ENCODE data around the gene LACTBL1.
A peak's percentile ranks its signal among the peaks of the same experiment; 100 is the strongest.
"Not testable (repeated sequence)": the region's sequence is repeated elsewhere in the genome, so short reads cannot be mapped to it uniquely, and the experiment has no call there.

Gene LACTBL1

GRCh38 chr1:22976461-22977243, 4.0 kb upstream of the LACTBL1 start:
- peak; percentile 43 for DNase-seq (ENCODE audit: low spot score)

DNA sequence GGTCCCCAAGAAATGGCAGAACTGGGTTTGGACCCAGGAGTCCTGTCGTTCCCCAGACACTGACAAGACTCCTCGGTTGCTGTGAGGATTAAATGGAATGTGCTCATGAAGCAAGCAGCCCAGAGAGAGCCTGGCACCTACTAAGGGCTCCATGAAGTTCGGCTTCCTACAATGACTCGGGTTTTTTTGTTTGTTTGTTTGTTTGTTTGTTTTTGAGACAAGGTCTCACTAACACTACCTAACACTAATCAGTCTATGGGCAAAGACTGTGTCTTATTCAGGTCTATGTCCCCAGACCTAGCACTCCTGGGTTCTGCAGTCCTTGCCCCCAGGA, 3.4 kb upstream of the LACTBL1 start:
- DNase-seq (ENCODE audit: low spot score): no peak

DNA sequence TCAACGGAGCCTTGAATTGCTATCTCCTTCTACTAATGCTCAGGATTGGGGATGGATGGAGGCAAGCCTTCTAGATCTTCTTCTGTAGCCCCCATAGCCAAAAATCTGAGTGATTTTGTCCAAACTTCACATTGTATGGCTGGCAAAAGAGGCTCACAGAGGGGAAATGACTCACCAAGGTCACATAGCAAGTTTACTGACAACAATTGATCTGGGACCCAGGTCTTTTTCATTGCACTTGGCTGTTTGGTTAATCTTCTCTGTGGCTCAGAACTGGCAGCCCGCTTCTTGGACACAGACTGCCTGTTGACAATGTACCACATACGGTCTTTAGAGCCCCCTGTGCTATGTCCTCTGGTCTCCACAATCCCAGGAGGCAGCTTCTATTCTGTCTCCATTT, 3.0 kb upstream of the LACTBL1 start:
- DNase-seq (ENCODE audit: low spot score): no peak

- no peak for DNase-seq (ENCODE audit: low spot score)
Measured at GRCh38 chr1:22971611-22972405, 858 bp downstream of the LACTBL1 start.

DNA sequence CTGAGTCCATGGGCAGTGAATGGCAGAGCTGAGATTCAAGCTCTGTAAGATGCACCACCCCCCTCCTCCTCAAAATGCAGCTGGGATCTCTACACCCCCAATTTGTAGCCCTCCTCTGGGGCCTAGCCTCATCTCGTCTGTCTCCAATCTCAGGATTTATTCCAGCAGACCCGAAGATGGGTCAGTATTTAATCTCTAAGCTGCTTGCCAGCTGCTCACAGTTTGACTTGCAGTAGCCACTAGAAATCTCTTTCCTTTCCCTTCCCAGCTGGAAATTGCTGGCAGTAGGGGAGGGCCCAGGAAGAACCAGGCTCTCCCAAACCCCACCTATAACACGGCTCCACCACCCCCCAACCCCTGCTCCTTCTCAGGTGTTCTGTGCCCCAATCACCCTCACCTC, 1.5 kb downstream of the LACTBL1 start:
- DNase-seq (ENCODE audit: low spot score): no peak

- DNase-seq (ENCODE audit: low spot score): no peak
Measured at GRCh38 chr1:22970096-22970495, 2.6 kb downstream of the LACTBL1 start.

GRCh38 chr1:22969304-22969709, 3.4 kb downstream of the LACTBL1 start:
- no peak for DNase-seq (ENCODE audit: low spot score)

DNA sequence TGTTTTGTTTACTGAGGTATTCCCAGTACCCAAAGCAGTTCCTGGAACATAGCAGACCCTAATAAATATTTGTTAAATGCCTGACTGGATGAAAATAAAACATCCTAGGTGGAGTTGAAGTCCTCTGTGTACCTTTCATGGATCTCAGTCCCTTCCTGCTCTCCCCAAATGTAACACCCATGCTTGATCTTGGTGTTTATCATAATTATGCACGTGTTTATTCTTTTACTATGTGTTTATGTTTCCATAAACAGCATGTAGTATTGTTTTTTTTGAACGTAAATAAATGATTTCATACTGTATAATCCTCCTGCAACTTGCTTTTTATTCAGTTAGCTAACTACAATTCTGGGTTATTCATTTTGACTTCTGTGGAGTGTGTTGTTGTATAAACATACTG, 4.8 kb downstream of the LACTBL1 start:
- no peak for DNase-seq (ENCODE audit: low spot score)

GRCh38 chr1:22966309-22966708, 6.4 kb downstream of the LACTBL1 start:
- no peak for DNase-seq (ENCODE audit: low spot score)

- no peak for DNase-seq (ENCODE audit: low spot score)
Measured at GRCh38 chr1:22963044-22963677, 9.5 kb downstream of the LACTBL1 start.

DNA sequence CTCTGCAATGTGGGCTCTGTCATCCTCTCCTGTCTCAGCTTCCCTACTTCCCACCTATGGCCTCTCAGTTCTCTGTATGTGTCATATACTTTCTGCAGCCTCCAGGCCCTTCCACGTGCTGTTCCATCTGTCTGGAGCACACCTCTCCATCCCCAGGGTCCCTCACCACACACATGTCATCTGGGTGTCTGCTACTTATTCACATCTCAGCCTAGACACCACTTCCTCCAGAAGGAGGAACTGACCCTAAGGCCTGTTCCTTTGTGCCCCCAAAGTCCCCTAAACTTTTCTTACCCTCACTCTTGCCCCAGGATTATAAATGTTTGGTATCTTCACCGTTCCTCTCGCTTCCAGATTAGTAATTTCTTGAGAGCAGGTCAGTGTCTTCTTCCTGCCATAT, 10.1 kb downstream of the LACTBL1 start:
- DNase-seq (ENCODE audit: low spot score): no peak

GRCh38 chr1:22959545-22960360, 12.9 kb downstream of the LACTBL1 start:
- DNase-seq (ENCODE audit: low spot score): no peak

- DNase-seq (ENCODE audit: low spot score): no peak
Measured at GRCh38 chr1:22958556-22958955, 14.1 kb downstream of the LACTBL1 start.

DNA sequence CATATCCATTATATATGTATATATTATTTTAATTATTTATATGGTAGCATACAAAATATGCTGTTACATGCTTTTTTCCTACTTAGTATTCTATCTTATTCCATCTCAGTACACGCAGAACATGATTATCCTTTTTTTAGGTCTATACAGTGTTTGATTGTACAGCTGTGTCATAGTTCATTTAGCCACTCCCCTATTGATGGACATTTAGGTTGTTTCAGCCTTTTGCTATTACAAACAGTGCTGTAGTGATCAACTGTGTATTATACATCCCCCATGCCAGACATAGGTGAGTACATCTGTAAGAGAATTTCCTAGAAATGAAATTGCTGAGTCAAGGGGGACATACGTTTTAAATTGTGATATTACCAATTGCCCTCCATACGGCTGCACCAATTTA, 15.6 kb downstream of the LACTBL1 start:
- no peak for DNase-seq (ENCODE audit: low spot score)

GRCh38 chr1:22955146-22955545, 17.5 kb downstream of the LACTBL1 start:
- no peak for DNase-seq (ENCODE audit: low spot score)

DNA sequence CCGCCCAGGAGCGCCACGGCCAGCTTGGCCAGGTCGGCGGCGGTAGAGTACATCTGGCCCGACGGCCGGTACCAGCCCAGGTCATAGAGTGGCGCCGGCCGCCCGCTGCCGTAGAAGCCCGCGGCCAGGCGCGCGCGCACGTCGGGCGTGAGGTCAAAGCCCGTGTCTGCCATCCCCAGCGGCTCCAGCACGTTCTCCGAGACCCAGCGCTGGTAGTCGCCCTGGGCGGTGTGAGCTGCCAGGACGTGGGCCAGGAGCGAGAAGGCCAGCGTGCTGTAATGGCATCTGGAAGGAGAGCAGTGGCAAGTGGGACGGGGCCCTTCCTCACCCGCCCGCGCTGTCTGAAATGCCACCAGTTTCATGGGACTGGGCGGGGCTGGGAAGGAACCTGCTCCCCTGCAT, 18.9 kb downstream of the LACTBL1 start:
- DNase-seq (ENCODE audit: low spot score): no peak

- DNase-seq (ENCODE audit: low spot score): no peak
Measured at GRCh38 chr1:22953057-22953739, 19.5 kb downstream of the LACTBL1 start.

- DNase-seq (ENCODE audit: low spot score): no peak
Measured at GRCh38 chr1:22952694-22953056, 20.0 kb downstream of the LACTBL1 start.

DNA sequence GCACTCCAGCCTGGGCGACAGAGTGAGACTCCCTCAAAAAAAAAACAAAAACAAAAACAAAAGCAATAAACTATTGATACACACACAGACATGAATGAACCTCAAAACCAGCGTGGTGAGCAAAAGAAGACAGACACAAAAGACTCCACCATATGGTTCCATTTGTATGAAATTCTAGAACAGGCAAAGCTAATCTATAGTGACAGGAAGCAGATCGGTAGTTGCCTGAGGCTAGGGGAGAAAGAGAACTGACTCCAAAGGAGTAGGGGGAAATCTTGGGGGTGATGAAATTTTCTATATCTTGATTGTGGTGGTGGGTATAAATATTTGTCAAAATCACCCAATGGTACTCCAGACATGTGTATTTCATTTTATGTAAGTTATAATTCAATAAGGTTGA, 20.9 kb downstream of the LACTBL1 start:
- DNase-seq (ENCODE audit: low spot score): no peak

GRCh38 chr1:22949822-22950331, 22.8 kb downstream of the LACTBL1 start:
- no peak for DNase-seq (ENCODE audit: low spot score)

GRCh38 chr1:22945171-22945570, 27.5 kb downstream of the LACTBL1 start:
- DNase-seq (ENCODE audit: low spot score): not testable (repeated sequence)

Measured in HuH-7.5 (cell line).